Brain microvascular endothelial cell (primary cell): ENCODE measurements around the gene DENND4B.
"Not testable (repeated sequence)": the region's sequence is repeated elsewhere in the genome, so short reads cannot be mapped to it uniquely, and the experiment has no call there.

Source experiments
- DNase-seq: peaks from one replicate; pipeline ENCODE4 v3.0.0-alpha.2; 2020
- H3K27ac ChIP-seq: fragments of 250-450 bp; sonication (Bioruptor Pico); 2 replicates; pipeline ENCODE4 v1.5.1; 2020; ENCODE audit warnings: mild to moderate bottlenecking, moderate library complexity
- H3K27me3 ChIP-seq: fragments of 250-450 bp; sonication (Bioruptor Pico); replicated peaks from 2 replicates; pipeline ENCODE4 v1.5.1; 2020; ENCODE audit warnings: mild to moderate bottlenecking
- H3K36me3 ChIP-seq: fragments of 250-450 bp; sonication (Bioruptor Pico); replicated peaks from 2 replicates; pipeline ENCODE4 v1.5.1; 2020; ENCODE audit warnings: mild to moderate bottlenecking
- H3K4me3 ChIP-seq: 2 replicates; pipeline ENCODE4 v1.5.1; 2011; ENCODE audit warnings: low read depth, mild to moderate bottlenecking, control low read depth, low read length, moderate library complexity
- in situ Hi-C: cut with HindIII; loops from 2 replicates; pipeline ENCODE4 v1.10.0; 2017; ENCODE audit warnings: low sequenced_read_pairs, low pct_ligation_motif_present
- TF ChIP-seq, protein P1 (sequence below): IDR thresholded peaks from 2 replicates; pipeline ENCODE4 v1.5.1; 2011; ENCODE audit warnings: low read depth, mild to moderate bottlenecking, moderate library complexity, low read length, control low read depth, inconsistent platforms; ENCODE audit errors: missing control alignments

The DENND4B gene

DNA sequence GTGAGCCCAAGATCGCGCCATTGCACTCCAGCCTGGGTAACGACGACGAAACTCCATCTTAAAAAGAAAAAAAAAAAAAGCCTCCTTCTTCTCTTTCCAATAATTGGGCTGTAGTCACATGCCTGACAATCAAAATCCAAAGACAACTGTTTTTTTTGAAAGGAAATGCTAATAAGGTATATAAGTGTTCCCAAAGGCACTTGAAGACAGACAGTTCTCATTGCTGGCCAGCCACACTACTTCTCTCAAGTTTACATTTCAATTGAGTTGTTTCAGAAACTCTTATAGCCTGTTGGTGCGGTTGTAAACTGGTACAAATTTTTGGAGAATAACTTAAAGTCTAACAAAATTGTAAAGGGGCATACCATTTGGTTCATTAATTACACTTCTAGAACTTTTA, 47.0 kb downstream of the DENND4B start:
- DNase-seq: no peak
- TF ChIP-seq, protein P1, sequence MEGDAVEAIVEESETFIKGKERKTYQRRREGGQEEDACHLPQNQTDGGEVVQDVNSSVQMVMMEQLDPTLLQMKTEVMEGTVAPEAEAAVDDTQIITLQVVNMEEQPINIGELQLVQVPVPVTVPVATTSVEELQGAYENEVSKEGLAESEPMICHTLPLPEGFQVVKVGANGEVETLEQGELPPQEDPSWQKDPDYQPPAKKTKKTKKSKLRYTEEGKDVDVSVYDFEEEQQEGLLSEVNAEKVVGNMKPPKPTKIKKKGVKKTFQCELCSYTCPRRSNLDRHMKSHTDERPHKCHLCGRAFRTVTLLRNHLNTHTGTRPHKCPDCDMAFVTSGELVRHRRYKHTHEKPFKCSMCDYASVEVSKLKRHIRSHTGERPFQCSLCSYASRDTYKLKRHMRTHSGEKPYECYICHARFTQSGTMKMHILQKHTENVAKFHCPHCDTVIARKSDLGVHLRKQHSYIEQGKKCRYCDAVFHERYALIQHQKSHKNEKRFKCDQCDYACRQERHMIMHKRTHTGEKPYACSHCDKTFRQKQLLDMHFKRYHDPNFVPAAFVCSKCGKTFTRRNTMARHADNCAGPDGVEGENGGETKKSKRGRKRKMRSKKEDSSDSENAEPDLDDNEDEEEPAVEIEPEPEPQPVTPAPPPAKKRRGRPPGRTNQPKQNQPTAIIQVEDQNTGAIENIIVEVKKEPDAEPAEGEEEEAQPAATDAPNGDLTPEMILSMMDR: no peak
- no peak overlapping the region for H3K4me3 ChIP-seq
- in situ Hi-C loops: no loop called here
- no peaks in the 10 kb centered on the region for H3K27me3 ChIP-seq
- H3K27ac ChIP-seq: no peak overlapping the region
- H3K36me3 ChIP-seq: no peaks in the 10 kb centered on the region

DNA sequence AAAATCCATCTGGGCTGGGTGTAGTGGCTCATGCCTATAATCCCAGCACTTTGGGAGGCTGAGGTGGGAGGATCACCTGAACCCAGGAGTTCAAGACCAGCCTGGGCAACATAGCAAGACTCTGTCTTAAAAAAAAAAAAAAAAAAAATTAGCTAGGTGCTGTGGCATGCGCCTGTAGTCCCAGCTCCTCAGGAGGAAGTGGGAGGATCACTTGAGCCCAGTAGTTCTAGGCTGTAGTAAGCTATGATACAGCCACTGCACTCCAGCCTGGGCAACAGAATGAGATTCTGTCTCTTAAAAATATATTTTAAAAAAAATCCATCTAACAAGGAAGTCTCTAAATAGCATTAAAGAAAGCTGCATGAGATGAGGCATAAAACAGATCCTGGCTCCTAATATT, 50.7 kb downstream of the DENND4B start:
- in situ Hi-C loops, H3K27ac ChIP-seq, H3K36me3 ChIP-seq: not testable (repeated sequence)

DNA sequence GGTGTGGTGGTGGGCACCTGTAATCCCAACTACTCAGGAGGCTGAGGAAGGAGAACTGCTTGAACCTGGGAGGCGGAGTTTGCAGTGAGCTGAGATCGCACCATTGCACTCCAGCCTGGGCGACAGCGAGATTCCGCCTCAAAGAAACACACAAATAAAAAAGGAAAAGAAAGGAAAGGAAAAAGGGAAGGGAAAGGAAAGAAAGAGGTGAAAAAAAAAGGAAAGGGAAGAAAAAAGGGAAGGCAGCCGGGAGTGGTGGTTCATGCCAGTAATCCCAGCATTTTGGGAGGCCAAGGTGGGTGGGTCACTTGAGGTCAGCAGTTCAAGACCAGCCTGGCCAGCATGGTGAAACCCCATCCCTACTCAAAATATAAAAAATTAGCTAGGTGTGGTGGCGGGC, 55.5 kb downstream of the DENND4B start:
- DNase-seq, H3K36me3 ChIP-seq, H3K27ac ChIP-seq, H3K4me3 ChIP-seq, in situ Hi-C loops, H3K27me3 ChIP-seq: not testable (repeated sequence)

More for the DNA sequence above, 50.7 kb downstream of the DENND4B start:
- not testable (repeated sequence) for H3K27me3 ChIP-seq, H3K4me3 ChIP-seq, DNase-seq

DNA sequence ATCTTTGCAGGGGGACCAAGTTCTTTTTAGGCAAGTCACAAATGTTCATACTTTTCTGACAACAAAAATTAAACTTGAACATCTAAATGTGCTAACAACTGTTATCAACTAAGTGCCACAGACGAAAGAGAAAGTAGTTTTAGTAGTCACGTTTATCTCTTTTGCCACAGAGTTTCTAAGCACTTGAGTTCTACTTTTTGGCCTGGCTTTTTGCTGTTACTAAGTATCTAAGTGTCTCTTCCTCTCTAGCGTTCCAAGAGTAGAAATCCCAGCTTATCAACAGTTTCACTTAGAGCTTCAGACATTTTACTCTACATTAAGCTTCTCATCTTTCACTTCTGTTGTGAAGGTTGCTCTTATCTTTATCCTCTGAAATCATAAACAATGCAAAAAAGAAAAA, 58.0 kb downstream of the DENND4B start:
- Histone ChIP-seq H3K36me3 (no peaks in the 10 kb centered on the region), H3K4me3 (no peak overlapping the region), H3K27me3 (no peaks in the 10 kb centered on the region), H3K27ac (no peak overlapping the region)
- in situ Hi-C loops: no loop called here
- no peak for DNase-seq
- TF ChIP-seq, protein P1: no peak

DNA sequence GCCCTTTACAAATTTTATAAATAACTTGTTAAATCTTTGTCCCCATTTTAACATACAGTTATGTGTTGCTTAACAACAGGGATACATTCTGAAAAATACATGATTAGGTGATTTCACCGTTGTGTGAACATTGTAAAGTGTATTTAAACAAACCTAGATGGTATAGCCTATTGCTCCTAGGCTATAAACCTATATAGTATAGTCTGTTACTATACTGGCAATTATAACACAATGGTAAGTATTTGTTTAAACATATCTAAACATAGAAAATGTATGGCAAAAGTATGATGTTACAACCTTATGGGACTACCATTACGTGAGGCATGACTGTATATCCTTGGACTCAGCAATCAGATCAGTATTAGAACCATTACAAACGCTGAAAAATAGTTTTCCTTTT, 60.4 kb downstream of the DENND4B start:
- in situ Hi-C loops: no loop called here
- no peak for DNase-seq
- Histone ChIP-seq H3K4me3 (no peak overlapping the region), H3K27ac (no peak overlapping the region), H3K36me3 (no peaks in the 10 kb centered on the region), H3K27me3 (no peaks in the 10 kb centered on the region)
- TF ChIP-seq, protein P1: no peak

DNA sequence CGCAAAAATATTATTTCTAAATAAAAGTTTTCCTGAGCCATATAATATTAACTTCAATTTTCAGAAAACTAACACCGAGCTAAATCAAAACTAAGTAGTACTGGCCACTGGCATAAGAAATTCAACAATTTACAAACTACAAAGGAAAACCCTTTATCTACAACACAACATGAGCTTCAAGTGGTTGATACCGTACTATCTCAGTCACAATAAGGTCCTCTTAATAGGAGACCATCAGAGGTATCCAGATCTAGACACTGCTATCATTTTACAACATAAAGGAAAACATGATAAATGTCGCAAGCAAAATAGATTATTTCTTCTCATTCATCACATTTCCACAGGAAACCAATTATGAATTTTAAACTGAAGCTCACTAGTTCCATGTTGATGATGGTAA, 63.3 kb downstream of the DENND4B start:
- H3K27ac ChIP-seq: no peak overlapping the region
- in situ Hi-C loops: no loop called here
- TF ChIP-seq, protein P1: no peak

DNA sequence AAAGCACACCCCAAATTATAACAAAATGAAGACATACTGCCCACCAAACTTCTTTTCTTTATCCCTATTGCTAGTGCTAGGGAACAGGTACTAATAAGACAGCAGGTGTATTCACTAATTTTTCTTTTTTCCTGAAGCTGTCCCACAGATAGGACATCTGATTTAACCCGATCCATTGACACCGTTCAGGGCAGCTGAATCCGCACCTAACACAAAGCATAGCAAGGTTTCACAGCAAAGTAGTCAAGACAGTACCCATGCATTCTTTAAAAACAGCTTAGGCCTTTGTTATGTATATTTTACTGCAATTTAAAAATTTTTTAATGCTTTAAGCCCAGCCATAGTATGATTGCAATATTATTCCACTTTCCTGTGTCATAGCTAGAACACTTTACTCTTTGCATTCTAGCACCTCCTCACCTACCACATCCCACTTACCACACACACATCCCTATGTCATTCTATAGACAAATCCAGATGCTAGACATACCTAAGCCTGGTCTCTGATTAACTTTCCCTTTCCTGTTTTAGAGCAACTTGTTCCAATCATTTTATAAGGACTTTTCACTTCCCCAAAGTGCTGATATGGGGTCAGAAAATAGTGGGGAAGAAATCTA, 64.1 kb downstream of the DENND4B start:
- in situ Hi-C loops: no loop called here
- Histone ChIP-seq H3K36me3 (no peaks in the 10 kb centered on the region), H3K27ac (peak overlapping the region; percentile 54), H3K4me3 (no peak overlapping the region), H3K27me3 (no peaks in the 10 kb centered on the region)
- DNase-seq: no peak
- TF ChIP-seq, protein P1: no peak

More for the DNA sequence above, 63.3 kb downstream of the DENND4B start:
- H3K4me3 ChIP-seq: no peak overlapping the region
- H3K36me3 ChIP-seq: no peaks in the 10 kb centered on the region
- DNase-seq: no peak
- no peaks in the 10 kb centered on the region for H3K27me3 ChIP-seq
